Measurements from ENCODE around the gene PHACTR2. TPM values are rescaled to one million over a fixed set of nuclear protein-coding genes. Genes with fewer than 3 reads are reported as not detected.

The PHACTR2 gene
- total RNA-seq, 4 donors from 2014 or later = 71.0 to 127 (median 82.7) TPM

DNA sequence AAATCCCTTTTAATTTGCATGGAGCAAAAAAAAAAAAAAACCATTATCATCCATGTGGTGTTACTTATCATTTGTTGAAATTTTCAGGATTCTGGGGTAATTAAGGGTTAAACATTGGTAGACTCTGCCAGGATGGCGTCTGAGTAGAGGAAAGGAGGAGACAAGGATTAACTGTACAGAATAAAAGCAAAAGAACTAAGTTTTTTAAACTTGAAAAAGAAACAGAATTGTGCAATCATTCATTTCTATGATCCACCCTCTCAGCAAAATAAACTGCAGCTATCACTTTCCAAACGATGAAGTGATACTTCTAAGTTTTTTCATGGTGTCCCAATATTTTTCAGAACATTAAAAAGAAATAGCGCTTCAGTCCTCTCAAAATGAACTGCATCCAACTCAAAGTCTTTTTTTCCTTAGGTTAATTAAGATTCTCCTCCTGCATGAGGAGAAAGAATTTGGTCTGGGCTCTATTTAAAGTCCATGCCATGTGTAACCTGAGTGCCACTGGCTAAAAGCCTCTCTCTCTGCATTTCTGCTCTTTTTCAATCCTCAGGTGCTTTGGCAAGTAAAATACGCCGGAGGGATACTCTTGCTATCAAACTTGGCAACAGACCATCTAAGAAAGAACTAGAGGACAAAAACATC lies 95.9 kb downstream of the PHACTR2 start:
- Histone ChIP-seq H3K27me3 (no peaks in the 10 kb centered on the region), H3K4me1 (peaks cover 26 to 47% (median 45%) of the 10 kb centered on the region in 4 donors), H3K9me3 (no peaks in the 10 kb centered on the region), H3K27ac (replicated peaks in 1 of 4) (peak overlapping the region; percentile 60 to 72 (median 66)), H3K4me3 (peak overlapping the region in 1 of 4 donors; percentile 8), H3K36me3 (peaks cover 0 to 39% (median 10%) of the 10 kb centered on the region in 4 donors)
- intact Hi-C loops (cut with DNase I) = no loop called here
- no peak for DNase-seq (ENCODE audit: extremely low spot score)
- 43% methylated on average over 5 of the region's 5 CpGs for WGBS
- no peak for TF ChIP-seq EP300 (IDR thresholded peaks at IDR 0.05)
- TF ChIP-seq POLR2A (IDR thresholded peaks at IDR 0.05; ENCODE audit: low read depth) = no peak
- TF ChIP-seq POLR2AphosphoS5 (IDR thresholded peaks at IDR 0.05) = no peak
- TF ChIP-seq, protein P1, sequence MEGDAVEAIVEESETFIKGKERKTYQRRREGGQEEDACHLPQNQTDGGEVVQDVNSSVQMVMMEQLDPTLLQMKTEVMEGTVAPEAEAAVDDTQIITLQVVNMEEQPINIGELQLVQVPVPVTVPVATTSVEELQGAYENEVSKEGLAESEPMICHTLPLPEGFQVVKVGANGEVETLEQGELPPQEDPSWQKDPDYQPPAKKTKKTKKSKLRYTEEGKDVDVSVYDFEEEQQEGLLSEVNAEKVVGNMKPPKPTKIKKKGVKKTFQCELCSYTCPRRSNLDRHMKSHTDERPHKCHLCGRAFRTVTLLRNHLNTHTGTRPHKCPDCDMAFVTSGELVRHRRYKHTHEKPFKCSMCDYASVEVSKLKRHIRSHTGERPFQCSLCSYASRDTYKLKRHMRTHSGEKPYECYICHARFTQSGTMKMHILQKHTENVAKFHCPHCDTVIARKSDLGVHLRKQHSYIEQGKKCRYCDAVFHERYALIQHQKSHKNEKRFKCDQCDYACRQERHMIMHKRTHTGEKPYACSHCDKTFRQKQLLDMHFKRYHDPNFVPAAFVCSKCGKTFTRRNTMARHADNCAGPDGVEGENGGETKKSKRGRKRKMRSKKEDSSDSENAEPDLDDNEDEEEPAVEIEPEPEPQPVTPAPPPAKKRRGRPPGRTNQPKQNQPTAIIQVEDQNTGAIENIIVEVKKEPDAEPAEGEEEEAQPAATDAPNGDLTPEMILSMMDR (IDR thresholded peaks at IDR 0.05) = no peak

DNA sequence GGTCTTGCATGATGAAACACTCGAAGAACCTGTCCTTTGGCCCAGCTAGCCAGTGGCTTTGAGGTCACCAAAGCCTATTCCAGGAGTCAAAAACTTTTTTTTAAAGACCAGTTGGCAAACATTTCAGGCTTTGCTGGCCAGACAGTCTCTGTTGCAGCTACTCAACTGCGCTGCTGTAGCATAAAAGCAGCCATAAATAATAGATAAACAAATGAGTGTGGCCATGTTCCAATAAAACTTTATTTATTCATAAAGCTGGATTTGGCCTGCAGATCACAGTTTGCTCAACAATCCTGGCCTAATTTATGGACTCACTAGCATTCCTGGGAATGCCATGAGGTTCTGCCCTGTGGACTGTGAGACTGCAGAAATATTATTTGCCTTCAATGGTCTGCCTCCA lies 96.6 kb downstream of the PHACTR2 start:
- H3K4me1 ChIP-seq = peaks cover 29 to 47% (median 45%) of the 10 kb centered on the region in 4 donors
- intact Hi-C loops (cut with DNase I) = no loop called here
- TF ChIP-seq EP300 (IDR thresholded peaks at IDR 0.05) = no peak

DNA sequence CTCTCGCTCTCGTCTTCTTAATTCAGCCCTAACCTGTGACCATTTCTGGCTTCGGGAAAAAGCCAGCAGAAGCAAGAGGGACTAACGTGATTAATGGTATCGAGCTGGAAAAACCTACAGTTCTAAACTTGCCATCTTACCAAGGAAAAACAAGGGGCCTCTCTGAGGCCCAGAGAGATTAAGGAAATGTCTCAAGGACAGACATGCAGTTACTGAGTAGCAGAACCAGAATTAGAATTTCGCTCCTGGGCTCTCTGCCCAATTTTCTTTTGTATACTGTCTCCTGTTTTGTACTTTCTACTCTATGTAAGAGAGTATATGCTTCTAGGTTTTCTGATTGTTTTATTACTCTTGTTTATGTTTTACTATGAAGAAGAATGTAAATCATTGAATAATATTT lies 97.6 kb downstream of the PHACTR2 start:
- no peak for DNase-seq (ENCODE audit: extremely low spot score)
- 51% methylated on average over 6 of the region's 6 CpGs for WGBS
- no peaks in the 10 kb centered on the region for H3K27me3 ChIP-seq
- H3K9me3 ChIP-seq = no peaks in the 10 kb centered on the region
- intact Hi-C loops (cut with DNase I) = no loop called here
- peak overlapping the region; percentile 60 to 72 (median 66) for H3K27ac ChIP-seq (replicated peaks in 1 of 4)
- H3K4me3 ChIP-seq = no peak overlapping the region
- TF ChIP-seq POLR2A (IDR thresholded peaks at IDR 0.05; ENCODE audit: low read depth) (no peak), EP300 (IDR thresholded peaks at IDR 0.05) (no peak)
- TF ChIP-seq, protein P1 (IDR thresholded peaks at IDR 0.05) = no peak
- H3K36me3 ChIP-seq = peaks cover 0 to 39% (median 9%) of the 10 kb centered on the region in 4 donors
- H3K4me1 ChIP-seq = peaks cover 29 to 47% (median 45%) of the 10 kb centered on the region in 4 donors

More for the DNA sequence above, 96.6 kb downstream of the PHACTR2 start:
- H3K27ac ChIP-seq (replicated peaks in 1 of 4) = peak overlapping the region; percentile 60 to 72 (median 66)
- no peaks in the 10 kb centered on the region for H3K27me3 ChIP-seq
- H3K9me3 ChIP-seq = no peaks in the 10 kb centered on the region
- H3K36me3 ChIP-seq = peaks cover 0 to 36% (median 8%) of the 10 kb centered on the region in 4 donors
- no peak for DNase-seq (ENCODE audit: extremely low spot score)
- 64% methylated on average over 2 of the region's 2 CpGs for WGBS
- H3K4me3 ChIP-seq = no peak overlapping the region

DNA sequence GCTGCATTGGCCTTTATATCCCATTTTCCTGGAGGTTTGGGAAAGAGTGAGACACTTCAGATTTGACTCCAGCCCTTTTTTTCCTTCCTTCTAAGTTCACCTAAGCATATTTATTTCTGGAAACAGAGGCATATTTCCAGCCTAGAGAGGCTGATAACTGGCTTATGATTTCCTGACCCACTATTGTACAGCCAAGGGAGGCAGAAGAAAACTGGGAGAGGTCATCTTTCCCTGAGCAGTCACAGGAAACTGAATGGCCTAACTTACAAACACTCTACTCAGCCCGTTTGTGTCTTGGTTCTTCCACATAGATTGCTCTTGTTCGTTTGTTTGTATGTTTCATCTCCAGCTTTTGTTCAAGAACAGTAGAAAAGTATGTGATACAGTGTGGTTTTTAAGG lies 101.2 kb downstream of the PHACTR2 start:
- intact Hi-C loops (cut with DNase I) = no loop called here
- no peaks in the 10 kb centered on the region for H3K9me3 ChIP-seq
- TF ChIP-seq POLR2A (IDR thresholded peaks at IDR 0.05; ENCODE audit: low read depth) = no peak
- TF ChIP-seq EP300 (IDR thresholded peaks at IDR 0.05) = no peak
- TF ChIP-seq, protein P1 (IDR thresholded peaks at IDR 0.05) = no peak
- TF ChIP-seq POLR2AphosphoS5 (IDR thresholded peaks at IDR 0.05) = no peak
- DNase-seq (ENCODE audit: extremely low spot score) = no peak
- WGBS = 75% methylated on average over 2 of the region's 2 CpGs
- H3K36me3 ChIP-seq = peaks cover 0 to 48% (median 13%) of the 10 kb centered on the region in 4 donors
- no peak overlapping the region for H3K4me3 ChIP-seq
- no peak overlapping the region for H3K27ac ChIP-seq (replicated peaks in 1 of 4)
- no peaks in the 10 kb centered on the region for H3K27me3 ChIP-seq
- peaks cover 21 to 42% (median 28%) of the 10 kb centered on the region in 4 donors for H3K4me1 ChIP-seq

DNA sequence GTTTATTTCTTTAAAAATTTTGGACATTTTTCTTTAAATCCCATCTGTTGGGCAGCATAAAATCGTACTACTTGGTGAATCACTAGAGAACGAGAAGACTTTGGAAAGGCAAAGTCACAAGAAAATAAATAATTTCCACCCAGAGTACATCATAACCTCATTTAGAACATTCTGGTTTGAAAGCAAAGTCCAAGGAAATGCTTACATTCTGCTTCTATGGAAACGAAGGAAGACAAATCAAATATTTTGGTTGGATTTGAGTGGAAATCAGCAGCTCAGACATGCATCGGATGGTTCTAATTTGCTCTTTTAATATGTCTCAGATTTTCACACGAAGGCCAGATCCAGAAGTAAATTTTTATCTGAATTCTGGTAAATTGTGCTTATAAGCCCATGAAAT lies 104.7 kb downstream of the PHACTR2 start:
- 30% methylated on average over 5 of the region's 5 CpGs for WGBS
- Histone ChIP-seq H3K27ac (replicated peaks in 1 of 4) (peak overlapping the region in 3 of 4 donors; percentile 8 to 56 (median 26)), H3K27me3 (no peaks in the 10 kb centered on the region), H3K4me1 (peaks cover 3 to 20% (median 8%) of the 10 kb centered on the region in 4 donors), H3K36me3 (peaks cover 0 to 62% (median 21%) of the 10 kb centered on the region in 4 donors), H3K4me3 (no peak overlapping the region), H3K9me3 (peaks cover 0 to 13% (median 9%) of the 10 kb centered on the region in 4 donors)
- no peak for DNase-seq (ENCODE audit: extremely low spot score)
- TF ChIP-seq EP300 (IDR thresholded peaks at IDR 0.05) (no peak), POLR2A (IDR thresholded peaks at IDR 0.05; ENCODE audit: low read depth) (no peak), POLR2AphosphoS5 (IDR thresholded peaks at IDR 0.05) (no peak)
- TF ChIP-seq, protein P1 (IDR thresholded peaks at IDR 0.05) = no peak
- intact Hi-C loops (cut with DNase I) = no loop called here

Measured in esophagus muscularis mucosa (tissue), 4 donors.